GM12875 (cell line): ENCODE results near the gene CAPN13.

ENCODE experiments used
- H3K4me3 ChIP-seq: one replicate; pipeline ENCODE4 v1.5.1; 2011; ENCODE audit warnings: low read depth, low read length, control low read depth
- TF ChIP-seq, protein P1 (sequence below): IDR thresholded peaks from 2 replicates; pipeline ENCODE4 v1.5.1; 2011; ENCODE audit warnings: low read depth, mild to moderate bottlenecking, control low read depth, inconsistent platforms, low read length, moderate library complexity, borderline replicate concordance; ENCODE audit not compliant: insufficient read depth

The CAPN13 gene

DNA sequence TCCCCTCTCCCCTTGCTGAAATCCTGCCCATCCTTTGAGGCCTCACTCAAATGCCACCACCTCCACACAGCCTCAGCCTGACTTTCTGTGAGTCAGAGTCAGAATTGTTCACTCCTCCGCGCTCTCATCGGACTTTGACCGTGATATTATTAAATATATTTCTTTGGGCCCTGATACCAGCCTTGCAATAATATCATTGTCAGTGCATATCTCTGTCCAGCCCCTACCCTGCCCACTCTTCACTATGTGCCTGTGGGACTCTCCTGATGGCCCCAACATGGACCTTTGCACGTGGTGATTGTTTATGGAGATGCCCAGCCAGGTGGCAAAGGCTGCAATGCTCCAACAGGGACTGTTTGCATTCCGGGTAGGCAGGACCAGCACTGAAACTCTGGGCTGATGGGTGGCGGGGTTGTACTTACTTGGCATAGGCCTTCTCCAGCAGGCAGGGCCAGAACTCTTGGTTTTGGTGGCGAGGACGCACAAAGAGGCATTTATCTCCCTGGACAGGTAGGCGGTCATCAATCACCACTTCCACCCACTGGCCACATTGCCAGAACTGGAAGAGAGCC, 37.3 kb downstream of the CAPN13 start:
- TF ChIP-seq, protein P1, sequence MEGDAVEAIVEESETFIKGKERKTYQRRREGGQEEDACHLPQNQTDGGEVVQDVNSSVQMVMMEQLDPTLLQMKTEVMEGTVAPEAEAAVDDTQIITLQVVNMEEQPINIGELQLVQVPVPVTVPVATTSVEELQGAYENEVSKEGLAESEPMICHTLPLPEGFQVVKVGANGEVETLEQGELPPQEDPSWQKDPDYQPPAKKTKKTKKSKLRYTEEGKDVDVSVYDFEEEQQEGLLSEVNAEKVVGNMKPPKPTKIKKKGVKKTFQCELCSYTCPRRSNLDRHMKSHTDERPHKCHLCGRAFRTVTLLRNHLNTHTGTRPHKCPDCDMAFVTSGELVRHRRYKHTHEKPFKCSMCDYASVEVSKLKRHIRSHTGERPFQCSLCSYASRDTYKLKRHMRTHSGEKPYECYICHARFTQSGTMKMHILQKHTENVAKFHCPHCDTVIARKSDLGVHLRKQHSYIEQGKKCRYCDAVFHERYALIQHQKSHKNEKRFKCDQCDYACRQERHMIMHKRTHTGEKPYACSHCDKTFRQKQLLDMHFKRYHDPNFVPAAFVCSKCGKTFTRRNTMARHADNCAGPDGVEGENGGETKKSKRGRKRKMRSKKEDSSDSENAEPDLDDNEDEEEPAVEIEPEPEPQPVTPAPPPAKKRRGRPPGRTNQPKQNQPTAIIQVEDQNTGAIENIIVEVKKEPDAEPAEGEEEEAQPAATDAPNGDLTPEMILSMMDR, result no peak
- H3K4me3 ChIP-seq, result no peak overlapping the region

GRCh38 chr2:30769481-30769780, 37.8 kb downstream of the CAPN13 start:
- no peak overlapping the region for H3K4me3 ChIP-seq
- TF ChIP-seq, protein P1, result no peak

DNA sequence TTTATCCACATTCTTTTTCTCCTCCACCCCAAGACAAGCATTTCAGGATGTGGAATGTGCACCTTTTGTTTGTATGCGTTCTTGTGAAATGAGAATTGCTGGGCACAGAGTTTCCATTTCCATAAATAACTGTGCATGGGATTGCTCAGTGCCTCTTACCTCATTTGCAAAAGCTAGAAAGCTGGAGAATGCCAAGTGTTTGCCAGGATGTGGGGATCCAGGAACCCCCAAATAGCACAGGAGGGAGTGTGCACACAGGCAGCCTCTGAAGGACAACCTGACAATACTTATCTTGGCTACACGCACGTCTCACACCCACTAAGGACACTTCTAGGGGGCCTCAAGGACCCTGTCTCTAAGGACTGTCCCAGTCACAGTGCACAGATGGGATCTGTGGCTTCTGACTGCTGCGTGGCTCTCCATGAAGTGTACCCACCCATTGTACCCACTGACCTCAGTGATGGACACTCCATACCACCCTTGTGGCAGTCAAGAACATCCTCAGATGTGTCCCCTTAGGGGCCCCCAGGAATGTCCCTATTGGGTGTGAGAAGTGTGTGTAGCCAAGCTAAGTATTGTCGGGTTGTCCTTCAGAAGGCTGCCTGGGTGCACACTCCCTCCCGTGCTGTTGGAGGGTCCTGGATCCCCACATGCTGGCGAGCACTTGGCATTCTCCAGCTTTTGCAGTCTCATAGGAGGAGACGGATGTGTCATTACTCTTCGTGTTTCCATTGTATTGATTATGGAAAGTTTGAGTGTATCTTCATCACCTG, 38.4 kb downstream of the CAPN13 start:
- H3K4me3 ChIP-seq, result no peak overlapping the region
- TF ChIP-seq, protein P1, result no peak

DNA sequence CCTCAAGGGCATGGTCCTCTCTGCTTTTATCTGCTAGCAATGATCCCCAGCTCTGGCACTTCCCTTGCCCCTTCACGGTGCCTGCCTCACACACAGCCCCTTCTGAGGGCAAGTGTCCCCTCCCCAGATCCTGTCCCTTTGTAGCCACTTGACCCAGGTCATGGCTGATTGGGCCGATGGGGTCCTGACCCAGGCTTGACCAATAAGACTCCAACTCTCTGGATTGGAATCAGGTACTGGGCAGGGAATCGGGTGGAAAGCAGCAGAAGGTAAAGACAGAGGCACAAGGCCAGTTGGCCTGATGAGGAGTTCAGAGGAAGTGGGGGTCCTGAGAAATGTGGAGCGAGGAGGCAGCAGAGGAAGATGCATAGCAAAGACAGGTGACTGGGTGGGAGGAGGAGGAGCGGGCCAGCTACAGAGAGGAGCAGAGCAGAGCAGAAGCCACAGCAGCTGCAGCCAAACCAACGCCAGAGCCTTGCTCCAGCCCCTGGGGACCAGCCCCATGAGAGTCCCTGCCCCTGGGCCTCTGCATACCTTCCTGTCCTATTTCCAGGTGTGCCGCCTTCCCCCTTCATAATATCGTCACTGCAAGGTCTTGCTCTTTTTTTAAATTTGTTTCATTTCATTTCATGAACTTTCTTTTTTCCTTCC, 39.1 kb downstream of the CAPN13 start:
- TF ChIP-seq, protein P1, result no peak
- no peak overlapping the region for H3K4me3 ChIP-seq

DNA sequence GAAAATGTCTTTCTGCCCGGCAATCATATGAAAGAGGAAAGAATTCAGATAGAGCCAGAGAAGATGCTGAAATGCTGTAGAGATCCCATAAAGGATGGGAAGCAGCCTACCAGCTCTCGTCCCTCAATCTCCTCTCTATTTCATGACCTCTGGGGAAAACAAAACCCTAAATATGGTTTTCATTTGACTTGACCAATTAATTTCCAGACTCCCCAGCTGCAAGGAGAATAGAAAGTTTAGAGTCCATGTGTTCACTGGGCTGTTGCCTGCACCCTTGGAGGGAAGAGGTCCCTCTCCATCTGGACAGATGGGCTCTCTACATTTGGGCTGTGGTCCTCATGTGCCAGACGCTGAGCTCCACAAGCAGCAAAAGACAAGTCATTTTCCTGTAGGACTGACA, 40.6 kb downstream of the CAPN13 start:
- H3K4me3 ChIP-seq, result no peak overlapping the region
- TF ChIP-seq, protein P1, result no peak

- TF ChIP-seq, protein P1, result no peak
- no peak overlapping the region for H3K4me3 ChIP-seq
Measured at GRCh38 chr2:30765876-30766470, 41.3 kb downstream of the CAPN13 start.
